H9 (cell line): ENCODE results near the gene C20orf144. TPM values are rescaled to one million over a fixed set of nuclear protein-coding genes. Genes with fewer than 3 reads are reported as not detected.

Source experiments
- DNase-seq: peaks from one replicate; pipeline ENCODE4 v3.0.0-alpha.2; 2017
- H2AFZ ChIP-seq: one replicate; pipeline ENCODE4 v1.6.1; 2013; ENCODE audit warnings: mild to moderate bottlenecking, low read length, control low read depth, moderate library complexity
- H2AK5ac ChIP-seq: 2 replicates; pipeline ENCODE4 v1.6.1; 2013; ENCODE audit warnings: low read length, control low read depth, mixed read lengths; ENCODE audit not compliant: insufficient read length
- H2BK120ac ChIP-seq: one replicate; pipeline ENCODE4 v1.6.1; 2013; ENCODE audit warnings: low read depth, mild to moderate bottlenecking, low read length, control low read depth, inconsistent platforms; ENCODE audit not compliant: poor library complexity, severe bottlenecking
- H2BK12ac ChIP-seq: 2 replicates; pipeline ENCODE4 v1.6.1; 2013; ENCODE audit warnings: low read length, control low read depth, mixed read lengths, low read depth; ENCODE audit not compliant: insufficient read length
- H2BK15ac ChIP-seq: 2 replicates; pipeline ENCODE4 v1.6.1; 2013; ENCODE audit warnings: low read depth, low read length, control low read depth
- H2BK20ac ChIP-seq: one replicate; pipeline ENCODE4 v1.6.1; 2013; ENCODE audit warnings: low read depth, mild to moderate bottlenecking, low read length, control low read depth, inconsistent platforms; ENCODE audit not compliant: poor library complexity, severe bottlenecking
- H2BK5ac ChIP-seq: 2 replicates; pipeline ENCODE4 v1.6.1; 2013; ENCODE audit warnings: low read length, control low read depth, mixed read lengths; ENCODE audit not compliant: insufficient read length
- H3K14ac ChIP-seq: 2 replicates; pipeline ENCODE4 v1.6.1; 2013; ENCODE audit warnings: low read length, control low read depth; ENCODE audit not compliant: insufficient read depth
- H3K18ac ChIP-seq: 2 replicates; pipeline ENCODE4 v1.6.1; 2013; ENCODE audit warnings: low read depth, mild to moderate bottlenecking, mixed read lengths, low read length, control low read depth; ENCODE audit not compliant: insufficient read length
- H3K23ac ChIP-seq: 2 replicates; pipeline ENCODE4 v1.6.1; 2013; ENCODE audit warnings: low read length, control low read depth, mixed read lengths, low read depth; ENCODE audit not compliant: insufficient read length
- H3K23me2 ChIP-seq: 2 replicates; pipeline ENCODE4 v1.6.1; 2013; ENCODE audit warnings: low read depth, mild to moderate bottlenecking, mixed read lengths, low read length, control low read depth; ENCODE audit not compliant: insufficient read length, poor library complexity, severe bottlenecking
- H3K27ac ChIP-seq: 2 replicates; pipeline ENCODE4 v1.5.1; 2013; ENCODE audit warnings: low read length, control low read depth, mixed read lengths, low read depth; ENCODE audit not compliant: insufficient read length
- H3K27me3 ChIP-seq: 2 replicates; pipeline ENCODE4 v1.6.1; 2013; ENCODE audit warnings: low read length, control low read depth, inconsistent platforms; ENCODE audit not compliant: insufficient read depth
- H3K4ac ChIP-seq: 2 replicates; pipeline ENCODE4 v1.6.1; 2013; ENCODE audit warnings: low read depth, mild to moderate bottlenecking, control low read depth, inconsistent platforms, low read length, moderate library complexity
- H3K4me1 ChIP-seq: 2 replicates; pipeline ENCODE4 v1.6.1; 2013; ENCODE audit warnings: low read length, control low read depth, inconsistent platforms; ENCODE audit not compliant: insufficient read depth
- H3K4me2 ChIP-seq: 2 replicates; pipeline ENCODE4 v1.6.1; 2013; ENCODE audit warnings: low read length, control low read depth, mixed read lengths; ENCODE audit not compliant: insufficient read length, insufficient read depth
- H3K56ac ChIP-seq: 2 replicates; pipeline ENCODE4 v1.6.1; 2013; ENCODE audit warnings: low read depth, mild to moderate bottlenecking, mixed read lengths, low read length, control low read depth; ENCODE audit not compliant: insufficient read length
- H3K79me1 ChIP-seq: 2 replicates; pipeline ENCODE4 v1.6.1; 2013; ENCODE audit warnings: low read depth, mild to moderate bottlenecking, moderate library complexity, low read length, control low read depth, inconsistent platforms; ENCODE audit not compliant: insufficient read depth, poor library complexity, severe bottlenecking
- H3K79me2 ChIP-seq: 2 replicates; pipeline ENCODE4 v1.6.1; 2013; ENCODE audit warnings: low read length, control low read depth, inconsistent platforms; ENCODE audit not compliant: insufficient read depth
- H3K9ac ChIP-seq: 2 replicates; pipeline ENCODE4 v1.6.1; 2013; ENCODE audit warnings: low read length, control low read depth, mixed read lengths; ENCODE audit not compliant: insufficient read length; ENCODE audit errors: extremely low read depth
- H3K9me3 ChIP-seq: one replicate; pipeline ENCODE4 v1.6.1; 2013; ENCODE audit warnings: low read depth, low read length, inconsistent platforms; ENCODE audit not compliant: control insufficient read depth
- H3T11ph ChIP-seq: one replicate; pipeline ENCODE4 v1.6.1; 2013; ENCODE audit warnings: mild to moderate bottlenecking, low read length, control low read depth, inconsistent platforms
- H4K20me1 ChIP-seq: one replicate; pipeline ENCODE4 v1.6.1; 2013; ENCODE audit not compliant: control insufficient read depth, insufficient read length, insufficient read depth
- H4K5ac ChIP-seq: 2 replicates; pipeline ENCODE4 v1.6.1; 2013; ENCODE audit warnings: low read depth, mild to moderate bottlenecking, mixed read lengths, low read length, control low read depth; ENCODE audit not compliant: insufficient read length
- H4K8ac ChIP-seq: replicated peaks from 2 replicates; pipeline ENCODE4 v1.6.1; 2013; ENCODE audit warnings: low read length, control low read depth, mixed read lengths, low read depth; ENCODE audit not compliant: insufficient read length
- H4K91ac ChIP-seq: 2 replicates; pipeline ENCODE4 v1.6.1; 2013; ENCODE audit warnings: low read depth, mild to moderate bottlenecking, moderate library complexity, mixed read lengths, low read length, control low read depth; ENCODE audit not compliant: insufficient read length
- H3K27ac Mint-ChIP-seq, 3 experiments: 2 replicates in 2 of 3; 3 replicates in 1 of 3; pipeline ENCODE4 v1.8.0; 2020 to 2021; ENCODE audit warnings: mixed read lengths in 3 of 3, mild to moderate bottlenecking in 1 of 3, moderate library complexity in 1 of 3
- H3K27me3 Mint-ChIP-seq: 2 replicates; pipeline ENCODE4 v1.8.0; 2021; ENCODE audit warnings: low read depth, mild to moderate bottlenecking, moderate library complexity, mixed read lengths
- H3K36me3 Mint-ChIP-seq, 3 experiments: 2 replicates in 2 of 3; 3 replicates in 1 of 3; pipeline ENCODE4 v1.8.0; 2020 to 2021; ENCODE audit warnings: low read depth in 3 of 3, mixed read lengths in 3 of 3; ENCODE audit not compliant: insufficient read depth in 1 of 3
- H3K4me1 Mint-ChIP-seq, 2 experiments: 2 replicates each; pipeline ENCODE4 v1.8.0; 2020; ENCODE audit warnings: mixed read lengths in 2 of 2
- H3K4me3 Mint-ChIP-seq, 2 experiments: 2 replicates in 1 of 2; 3 replicates in 1 of 2; pipeline ENCODE4 v1.8.0; 2020 to 2021; ENCODE audit warnings: mild to moderate bottlenecking in 2 of 2, mixed read lengths in 2 of 2, moderate library complexity in 1 of 2
- H3K9me3 Mint-ChIP-seq, 2 experiments: 2 replicates in 1 of 2; 3 replicates in 1 of 2; pipeline ENCODE4 v1.8.0; 2020; ENCODE audit warnings: mild to moderate bottlenecking in 2 of 2, mixed read lengths in 2 of 2, moderate library complexity in 1 of 2
- WGBS: extraction: QIAGEN DNeasy Blood & Tissue Kit; methylation state at CpG from one replicate; pipeline ENCODE4 v1.1.7; 2013; ENCODE audit warnings: missing lambda C conversion rate, low lambda C conversion rate, mixed read lengths; ENCODE audit not compliant: insufficient read length; ENCODE audit errors: extremely low coverage; 5-methylcytosine and 5-hydroxymethylcytosine counted together
- total RNA-seq: library from RNA; stranded (reverse); gene quantifications from 2 replicates; pipeline ENCODE4 v1.2.1, GENCODE V29; 2021
- TF ChIP-seq, protein P1 (sequence below): fragments of 200-600 bp; sonication (generic); conservative IDR thresholded peaks from 3 replicates; pipeline ENCODE4 v1.8.0; 2021; ENCODE audit warnings: antibody characterized with exemption, mild to moderate bottlenecking

The C20orf144 gene
- total RNA-seq, 1 experiment from 2014 or later: 0.26 TPM

DNA sequence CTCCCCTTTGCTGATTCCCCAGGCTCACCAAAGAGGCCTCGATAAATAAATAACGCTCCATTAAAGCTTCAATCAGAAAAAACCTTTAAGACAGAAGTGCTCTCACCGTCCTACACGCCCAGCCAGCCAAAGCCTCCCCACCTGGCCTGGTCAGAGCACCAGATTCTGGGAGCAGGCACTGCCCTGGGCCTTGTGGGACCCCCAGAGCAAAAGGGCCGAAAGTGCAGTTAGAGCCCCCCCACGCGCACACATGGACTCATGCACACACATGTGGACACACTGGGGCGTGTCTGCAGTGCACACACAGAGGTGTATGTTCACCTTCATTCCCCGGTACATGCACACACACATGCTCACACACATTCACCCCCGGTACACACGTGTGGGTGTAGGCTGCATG, 14.0 kb downstream of the C20orf144 start:
- Histone ChIP-seq H3K23ac (no peak overlapping the region), H3K18ac (no peak overlapping the region), H2AFZ (no peak overlapping the region), H3K56ac (no peak overlapping the region), H3K79me1 (no peaks in the 10 kb centered on the region), H3K4me2 (no peak overlapping the region), H3K9me3 (no peaks in the 10 kb centered on the region), H4K20me1 (no peaks in the 10 kb centered on the region), H2BK5ac (no peak overlapping the region), H4K91ac (no peak overlapping the region), H2BK12ac (no peak overlapping the region), H2BK15ac (no peak overlapping the region), H4K8ac (no peak overlapping the region), H3K27ac (no peak overlapping the region), H3K4me1 (peaks cover 4% of the 10 kb centered on the region; the same call in 1 of the 2 replicates), H3K27me3 (no peaks in the 10 kb centered on the region), H3K23me2 (peaks cover 21% of the 10 kb centered on the region), H3T11ph (no peak overlapping the region), H3K79me2 (no peaks in the 10 kb centered on the region), H3K14ac (no peak overlapping the region), H2BK20ac (no peak overlapping the region), H4K5ac (no peak overlapping the region), H2AK5ac (no peak overlapping the region), H2BK120ac (no peak overlapping the region), H3K9ac (no peak overlapping the region), H3K4ac (no peak overlapping the region)
- Mint-ChIP-seq H3K36me3 (peaks cover 35 to 59% (median 45%) of the 10 kb centered on the region in 3 experiments; a peak in 6 of 7 replicates), H3K4me1 (peaks cover 30% of the 10 kb centered on the region in 2 experiments), H3K4me3 (peak overlapping the region in 1 of 2 experiments; percentile 22; a peak in 2 of 5 replicates), H3K27ac (peak overlapping the region in 1 of 3 experiments; percentile 11; a peak in 1 of 7 replicates), H3K27me3 (peaks cover 2% of the 10 kb centered on the region), H3K9me3 (no peaks in the 10 kb centered on the region; a peak in 1 of 5 replicates)
- WGBS: no CpG with 5 or more reads among the region's 11 CpGs
- DNase-seq: no peak
- TF ChIP-seq, protein P1, sequence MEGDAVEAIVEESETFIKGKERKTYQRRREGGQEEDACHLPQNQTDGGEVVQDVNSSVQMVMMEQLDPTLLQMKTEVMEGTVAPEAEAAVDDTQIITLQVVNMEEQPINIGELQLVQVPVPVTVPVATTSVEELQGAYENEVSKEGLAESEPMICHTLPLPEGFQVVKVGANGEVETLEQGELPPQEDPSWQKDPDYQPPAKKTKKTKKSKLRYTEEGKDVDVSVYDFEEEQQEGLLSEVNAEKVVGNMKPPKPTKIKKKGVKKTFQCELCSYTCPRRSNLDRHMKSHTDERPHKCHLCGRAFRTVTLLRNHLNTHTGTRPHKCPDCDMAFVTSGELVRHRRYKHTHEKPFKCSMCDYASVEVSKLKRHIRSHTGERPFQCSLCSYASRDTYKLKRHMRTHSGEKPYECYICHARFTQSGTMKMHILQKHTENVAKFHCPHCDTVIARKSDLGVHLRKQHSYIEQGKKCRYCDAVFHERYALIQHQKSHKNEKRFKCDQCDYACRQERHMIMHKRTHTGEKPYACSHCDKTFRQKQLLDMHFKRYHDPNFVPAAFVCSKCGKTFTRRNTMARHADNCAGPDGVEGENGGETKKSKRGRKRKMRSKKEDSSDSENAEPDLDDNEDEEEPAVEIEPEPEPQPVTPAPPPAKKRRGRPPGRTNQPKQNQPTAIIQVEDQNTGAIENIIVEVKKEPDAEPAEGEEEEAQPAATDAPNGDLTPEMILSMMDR: no peak
